Brain pericyte (primary cell): ENCODE measurements around the gene CCR4.
"Not testable (repeated sequence)": the region's sequence is repeated elsewhere in the genome, so short reads cannot be mapped to it uniquely, and the experiment has no call there.

Experiments
- DNase-seq: peaks from one replicate; pipeline ENCODE4 v3.0.0-alpha.2; 2012; ENCODE audit warnings: low read depth, low spot score

Gene CCR4

GRCh38 chr3:32952369-32953077 lies 1.1 kb downstream of the CCR4 start:
- DNase-seq: no peak

DNA sequence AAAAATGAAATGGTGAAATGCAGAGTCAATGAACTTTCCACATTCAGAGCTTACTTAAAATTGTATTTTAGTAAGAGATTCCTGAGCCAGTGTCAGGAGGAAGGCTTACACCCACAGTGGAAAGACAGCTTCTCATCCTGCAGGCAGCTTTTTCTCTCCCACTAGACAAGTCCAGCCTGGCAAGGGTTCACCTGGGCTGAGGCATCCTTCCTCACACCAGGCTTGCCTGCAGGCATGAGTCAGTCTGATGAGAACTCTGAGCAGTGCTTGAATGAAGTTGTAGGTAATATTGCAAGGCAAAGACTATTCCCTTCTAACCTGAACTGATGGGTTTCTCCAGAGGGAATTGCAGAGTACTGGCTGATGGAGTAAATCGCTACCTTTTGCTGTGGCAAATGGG lies 3.1 kb downstream of the CCR4 start:
- no peak for DNase-seq

GRCh38 chr3:32956750-32957570 lies 5.5 kb downstream of the CCR4 start:
- no peak for DNase-seq

DNA sequence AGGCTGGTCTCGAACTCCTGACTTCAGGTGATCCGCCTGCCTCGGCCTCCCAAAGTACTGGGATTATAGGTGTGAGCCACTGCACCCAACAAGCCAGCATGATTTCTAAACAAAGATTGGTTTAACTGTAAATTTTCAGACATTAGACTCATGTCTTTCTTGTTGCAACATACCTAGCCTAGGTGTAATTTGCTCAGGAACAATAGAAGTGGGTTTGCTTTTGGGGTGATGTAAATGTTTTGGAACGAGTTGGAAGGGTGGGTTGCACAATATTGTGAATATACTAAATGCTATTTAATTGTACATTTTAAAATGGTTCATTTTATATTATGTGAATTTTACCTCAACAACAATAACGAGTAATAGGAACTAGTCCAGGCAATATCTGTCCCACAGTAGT lies 7.1 kb downstream of the CCR4 start:
- DNase-seq: no peak

DNA sequence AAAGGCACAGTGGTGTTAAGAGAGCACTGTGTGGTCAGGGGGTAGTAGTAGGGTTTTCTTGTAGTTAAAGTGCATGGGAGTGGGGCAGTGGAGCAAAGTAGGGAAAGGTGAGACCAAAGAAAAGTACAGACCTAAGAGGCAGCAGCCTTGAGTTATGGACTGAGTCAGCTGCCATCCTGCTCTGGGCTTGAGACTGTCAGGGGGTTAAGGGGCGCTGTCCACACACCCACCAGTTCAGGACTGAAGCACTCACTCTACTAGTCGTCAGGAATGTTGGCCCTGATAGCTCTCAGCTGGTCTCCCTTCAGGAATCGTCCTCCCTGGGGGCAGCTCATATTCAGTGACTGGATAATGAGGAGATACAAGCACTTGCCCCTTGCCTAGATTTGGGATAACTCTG lies 7.9 kb downstream of the CCR4 start:
- DNase-seq: no peak

- no peak for DNase-seq
These were observed 9.1 kb downstream of the CCR4 start for GRCh38 chr3:32960404-32961170.

GRCh38 chr3:32961189-32961715 lies 9.8 kb downstream of the CCR4 start:
- DNase-seq: no peak

DNA sequence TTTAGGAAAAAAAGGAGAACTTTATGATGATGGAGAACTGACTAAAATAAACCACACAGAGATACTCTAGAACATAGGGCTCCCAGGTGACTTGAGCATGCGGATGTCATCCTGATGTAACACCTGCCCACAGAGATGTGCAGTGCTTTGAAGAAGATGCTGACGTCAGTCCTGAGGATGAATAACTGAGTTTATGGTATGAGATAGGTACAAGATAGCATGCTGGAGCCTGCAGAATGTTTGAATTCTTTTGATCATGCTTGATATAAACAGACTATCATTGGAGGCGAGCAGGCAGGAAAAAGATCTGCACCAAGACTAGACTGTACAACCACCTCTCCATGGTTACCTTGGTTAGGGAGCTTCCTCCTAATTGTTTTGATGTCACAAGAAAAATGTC lies 12.4 kb downstream of the CCR4 start:
- no peak for DNase-seq

- DNase-seq: not testable (repeated sequence)
These were observed 13.3 kb downstream of the CCR4 start for GRCh38 chr3:32964781-32965180.

DNA sequence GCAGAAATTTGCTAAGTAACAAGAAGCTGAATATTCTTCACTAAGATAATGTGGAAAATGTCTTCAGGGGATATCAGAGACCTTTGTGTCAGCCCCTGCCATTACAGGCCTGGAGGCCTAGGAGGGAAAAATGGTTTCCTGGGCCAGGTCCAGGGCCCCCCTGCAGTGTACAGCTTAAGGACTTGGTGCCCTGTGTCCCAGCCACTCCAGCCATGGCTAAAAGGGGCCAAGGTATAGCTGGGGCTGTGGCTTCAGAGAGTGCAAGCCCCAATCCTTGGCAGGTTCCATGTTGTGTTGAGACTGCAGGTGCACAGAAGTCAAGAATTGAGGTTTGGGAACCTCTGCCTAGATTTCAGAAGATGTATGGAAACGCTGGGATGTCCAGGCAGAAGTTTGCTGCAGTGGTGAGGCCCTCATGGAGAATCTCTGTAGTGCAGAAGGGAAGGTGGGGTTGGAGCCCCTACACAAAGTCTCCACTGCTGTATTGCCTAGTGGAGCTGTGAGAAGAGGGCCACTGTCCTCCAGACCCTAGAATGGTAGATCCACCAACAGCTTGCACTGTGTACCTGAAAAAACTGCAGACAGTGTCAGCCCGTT lies 14.3 kb downstream of the CCR4 start:
- not testable (repeated sequence) for DNase-seq

DNA sequence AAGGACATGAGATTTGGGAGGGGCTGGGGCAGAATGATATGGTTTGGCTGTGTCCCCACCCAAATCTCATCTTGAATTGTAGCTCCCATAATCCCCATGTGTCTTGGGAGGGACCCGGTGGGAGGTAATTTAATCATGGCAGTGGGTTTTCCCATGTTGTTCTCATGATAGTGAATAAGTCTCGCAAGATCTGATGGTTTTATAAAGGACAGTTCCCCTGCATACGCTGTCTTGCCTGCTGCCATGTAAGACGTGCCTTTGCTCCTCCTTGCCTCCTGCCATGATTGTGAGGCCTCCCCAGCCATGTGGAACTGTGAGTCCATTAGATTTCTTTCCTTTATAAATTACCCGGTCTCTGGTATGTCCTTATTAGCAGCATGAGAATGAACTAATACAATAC lies 15.2 kb downstream of the CCR4 start:
- not testable (repeated sequence) for DNase-seq

GRCh38 chr3:32968166-32968919 lies 16.9 kb downstream of the CCR4 start:
- no peak for DNase-seq

GRCh38 chr3:32968920-32969389 lies 17.5 kb downstream of the CCR4 start:
- no peak for DNase-seq

DNA sequence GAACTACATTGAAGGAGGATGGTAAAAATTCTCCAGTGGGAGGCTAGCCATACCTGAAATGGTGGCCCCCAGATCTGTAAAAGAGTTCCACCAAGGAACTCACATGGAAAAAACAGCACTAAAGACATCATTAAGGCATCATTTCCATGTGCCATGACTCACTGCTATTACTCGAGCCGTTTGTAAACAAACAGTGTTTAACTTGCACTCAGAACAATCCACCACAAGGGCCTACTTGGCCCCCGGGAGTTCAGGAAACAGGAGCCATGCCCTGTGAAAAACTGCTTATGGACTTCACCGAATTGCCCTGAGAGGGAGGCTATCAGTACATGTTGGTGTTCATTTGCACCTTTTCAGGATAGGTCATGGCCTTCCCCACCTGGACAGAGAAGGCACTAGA lies 18.2 kb downstream of the CCR4 start:
- no peak for DNase-seq

- not testable (repeated sequence) for DNase-seq
These were observed 19.8 kb downstream of the CCR4 start for GRCh38 chr3:32971291-32971690.

DNA sequence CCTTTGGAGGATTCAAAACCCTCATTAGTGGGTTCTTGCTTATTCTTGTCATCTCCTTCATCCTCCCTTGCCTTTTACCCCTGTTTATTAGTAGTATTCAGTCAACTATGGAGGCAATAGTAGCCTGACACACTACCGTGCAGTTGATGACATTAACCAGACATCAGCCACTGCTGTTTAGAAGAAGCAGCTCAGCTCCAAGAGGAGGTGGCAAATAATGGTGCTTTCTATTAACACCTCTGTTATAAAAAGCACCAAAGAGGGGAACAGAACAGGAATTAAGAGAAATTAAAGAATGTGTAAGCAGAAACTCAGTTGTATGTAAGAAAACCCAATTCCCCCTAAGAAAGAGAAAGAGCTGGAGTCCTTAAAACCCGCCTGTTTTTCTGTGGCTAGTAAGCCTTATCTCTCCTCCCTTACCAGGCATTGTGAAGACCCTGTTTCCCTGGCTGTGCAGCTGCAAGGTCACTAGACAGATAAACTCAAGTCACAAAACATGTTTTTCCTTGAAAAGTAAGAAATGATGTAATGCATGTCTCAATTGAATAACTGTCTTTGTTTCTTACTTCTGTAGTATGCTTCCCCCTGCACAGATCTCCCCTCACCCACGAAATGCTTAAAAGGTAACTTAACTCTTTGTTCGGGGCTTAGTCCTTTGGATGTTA lies 21.2 kb downstream of the CCR4 start:
- no peak for DNase-seq

GRCh38 chr3:32973982-32974381 lies 22.5 kb downstream of the CCR4 start:
- no peak for DNase-seq

DNA sequence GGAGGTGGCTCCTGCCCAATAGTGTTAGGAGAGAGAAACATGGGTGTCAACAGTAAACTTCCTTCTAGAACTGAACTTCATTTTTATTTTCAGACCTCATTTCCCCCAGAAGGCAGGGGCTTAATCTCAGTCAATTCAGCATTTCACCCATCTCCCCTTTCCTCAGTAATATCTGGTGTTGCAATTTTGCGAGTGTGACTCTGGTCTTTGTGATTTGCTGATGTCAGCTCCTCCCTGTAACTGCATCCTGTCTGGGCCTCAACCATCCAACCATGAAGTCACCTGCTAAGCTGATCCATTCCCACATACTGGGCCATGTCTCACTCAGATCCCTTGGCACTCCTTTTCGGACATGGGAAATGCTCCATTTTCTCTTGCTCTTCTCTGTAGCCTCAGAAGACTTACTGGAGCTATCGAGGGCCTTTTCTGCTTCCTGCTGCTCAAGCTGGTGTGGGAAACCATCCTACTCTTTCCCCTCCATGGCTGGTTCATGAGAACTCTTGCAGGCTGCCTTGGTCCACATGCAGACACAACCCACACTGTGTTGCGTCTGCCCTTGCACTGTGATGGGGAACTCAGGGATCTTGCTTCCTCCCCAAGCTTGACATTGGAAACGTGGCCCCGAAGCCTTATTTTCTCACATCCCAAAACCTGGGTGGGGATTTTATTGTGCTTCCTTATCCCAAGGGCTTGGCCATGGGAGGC lies 24.6 kb downstream of the CCR4 start:
- DNase-seq: no peak

- DNase-seq: no peak
These were observed 26.4 kb downstream of the CCR4 start for GRCh38 chr3:32977861-32978260.

GRCh38 chr3:32978331-32978730 lies 26.9 kb downstream of the CCR4 start:
- DNase-seq: no peak
